GM12864 (cell line): ENCODE data around the gene EBI3.

ENCODE experiments used
- DNase-seq: peaks from one replicate; pipeline ENCODE4 v3.0.0-alpha.2; 2011; ENCODE audit warnings: low read depth
- H3K4me3 ChIP-seq: 2 replicates; pipeline ENCODE4 v1.5.1; 2011; ENCODE audit warnings: mild to moderate bottlenecking, low read depth, low read length, control low read depth
- TF ChIP-seq, protein P1 (sequence below): IDR thresholded peaks from 2 replicates; pipeline ENCODE4 v1.5.1; 2011; ENCODE audit warnings: low read depth, mild to moderate bottlenecking, moderate library complexity, low read length, control low read depth, inconsistent platforms; ENCODE audit errors: missing control alignments

The EBI3 gene

GRCh38 chr19:4246767-4247593, 17.7 kb downstream of the EBI3 start, which contains the start of gene YJU2:
YJU2 (plus strand) TSS chr19:4247080; CDS start chr19:4247147, 67 bp downstream.
- TF ChIP-seq, protein P1, sequence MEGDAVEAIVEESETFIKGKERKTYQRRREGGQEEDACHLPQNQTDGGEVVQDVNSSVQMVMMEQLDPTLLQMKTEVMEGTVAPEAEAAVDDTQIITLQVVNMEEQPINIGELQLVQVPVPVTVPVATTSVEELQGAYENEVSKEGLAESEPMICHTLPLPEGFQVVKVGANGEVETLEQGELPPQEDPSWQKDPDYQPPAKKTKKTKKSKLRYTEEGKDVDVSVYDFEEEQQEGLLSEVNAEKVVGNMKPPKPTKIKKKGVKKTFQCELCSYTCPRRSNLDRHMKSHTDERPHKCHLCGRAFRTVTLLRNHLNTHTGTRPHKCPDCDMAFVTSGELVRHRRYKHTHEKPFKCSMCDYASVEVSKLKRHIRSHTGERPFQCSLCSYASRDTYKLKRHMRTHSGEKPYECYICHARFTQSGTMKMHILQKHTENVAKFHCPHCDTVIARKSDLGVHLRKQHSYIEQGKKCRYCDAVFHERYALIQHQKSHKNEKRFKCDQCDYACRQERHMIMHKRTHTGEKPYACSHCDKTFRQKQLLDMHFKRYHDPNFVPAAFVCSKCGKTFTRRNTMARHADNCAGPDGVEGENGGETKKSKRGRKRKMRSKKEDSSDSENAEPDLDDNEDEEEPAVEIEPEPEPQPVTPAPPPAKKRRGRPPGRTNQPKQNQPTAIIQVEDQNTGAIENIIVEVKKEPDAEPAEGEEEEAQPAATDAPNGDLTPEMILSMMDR: peak; percentile 54
- DNase-seq: peak; percentile 98
- peak within 1 kb of the TSS; percentile 69 for H3K4me3 ChIP-seq

DNA sequence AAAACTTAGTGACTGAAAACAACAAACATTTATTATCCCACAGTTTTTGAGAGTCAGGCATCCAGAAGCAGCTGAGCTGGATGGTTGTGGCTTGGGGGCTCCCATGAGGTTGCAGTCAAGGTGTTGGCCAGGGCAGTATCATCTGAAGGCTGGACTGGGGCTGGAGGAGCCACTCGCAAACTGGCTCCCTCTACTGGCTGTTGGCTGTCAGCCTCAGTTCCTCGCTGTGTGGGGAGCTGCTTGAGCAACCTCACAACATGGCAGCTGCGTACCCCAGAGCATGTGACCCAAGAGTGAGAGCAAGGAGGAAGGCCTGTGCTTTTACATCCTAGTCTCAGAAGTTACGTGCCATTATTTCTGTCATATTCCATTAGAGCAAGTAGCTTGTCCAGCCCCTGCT, 27.2 kb downstream of the EBI3 start:
- DNase-seq: no peak
- H3K4me3 ChIP-seq: no peak overlapping the region
- TF ChIP-seq, protein P1: peak; percentile 37

DNA sequence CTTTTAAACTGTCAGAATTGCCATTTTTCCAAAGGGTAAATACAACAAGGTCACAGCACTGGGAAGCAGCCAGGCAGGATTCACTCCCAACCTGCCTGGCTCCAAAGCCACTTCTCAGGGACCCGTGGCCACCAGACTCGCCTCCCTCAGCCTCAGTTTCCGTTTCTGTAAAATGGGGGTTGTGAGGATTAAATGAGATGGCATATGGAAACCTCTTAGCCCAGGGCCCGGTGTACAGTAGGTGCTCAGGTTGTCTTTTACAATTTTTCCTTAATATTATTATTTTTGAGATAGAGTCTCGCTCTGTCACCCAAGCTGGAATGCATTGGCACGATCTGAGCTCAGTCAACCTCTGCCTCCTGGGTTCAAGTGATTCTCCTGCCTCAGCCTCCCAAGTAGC, 27.7 kb downstream of the EBI3 start:
- DNase-seq: no peak
- H3K4me3 ChIP-seq: no peak overlapping the region
- TF ChIP-seq, protein P1: no peak

- H3K4me3 ChIP-seq: no peak overlapping the region
- no peak for DNase-seq
- TF ChIP-seq, protein P1: no peak
Observed at GRCh38 chr19:4258181-4258580, 28.9 kb downstream of the EBI3 start.

GRCh38 chr19:4260613-4261191, 31.4 kb downstream of the EBI3 start:
- DNase-seq: no peak

DNA sequence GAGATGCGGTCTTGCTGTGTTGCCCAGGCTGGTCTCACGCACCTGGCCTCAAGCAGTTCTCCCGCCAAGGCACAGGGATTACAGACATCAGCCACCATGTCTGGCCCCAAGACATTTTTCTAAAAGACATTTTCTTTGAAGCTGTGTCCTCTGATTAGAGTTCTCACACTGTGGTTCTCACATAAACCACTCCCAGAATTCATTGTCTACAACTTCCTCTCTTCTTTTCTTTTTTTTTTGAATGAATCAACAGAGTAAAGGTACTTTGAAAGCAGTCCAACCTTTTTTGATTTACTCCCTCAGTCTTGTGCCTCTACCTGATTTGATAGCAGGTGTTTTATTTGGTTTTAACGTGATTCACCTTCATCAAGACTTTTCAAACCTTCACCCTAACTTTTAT, 35.5 kb downstream of the EBI3 start:
- TF ChIP-seq, protein P1: no peak
- H3K4me3 ChIP-seq: no peak overlapping the region
- DNase-seq: no peak

More at GRCh38 chr19:4260613-4261191, 31.4 kb downstream of the EBI3 start:
- H3K4me3 ChIP-seq: no peak overlapping the region
- TF ChIP-seq, protein P1: no peak
